Activated naive CD4-positive, alpha-beta T cell treated with anti-CD3 and anti-CD28 coated beads, Interleukin-2, amount 50 U/mL, for 72 hours (primary cell): ENCODE data around the gene HTR3A. TPM values are rescaled to one million over a fixed set of nuclear protein-coding genes. Genes with fewer than 3 reads are reported as not detected.
"Not testable (repeated sequence)": the region's sequence is repeated elsewhere in the genome, so short reads cannot be mapped to it uniquely, and the experiment has no call there.

Source experiments
- ATAC-seq, 2 donors: fragments of 150-1000 bp; cut with Tn5 transposase; 2 replicates each; pipeline ENCODE4 v1.10.0; 2021; ENCODE audit warnings: mild to moderate bottlenecking in 2 of 2, moderate library complexity in 2 of 2
- DNase-seq, 2 donors: peaks; one replicate each; pipeline ENCODE4 v3.0.0; 2021 to 2022; ENCODE audit warnings: low spot score in 2 of 2
- H3K27ac Mint-ChIP-seq, 2 donors: one replicate each; pipeline ENCODE4 v1.8.0; 2022; ENCODE audit warnings: mild to moderate bottlenecking in 2 of 2, mixed read lengths in 2 of 2
- H3K36me3 Mint-ChIP-seq, 2 donors: one replicate each; pipeline ENCODE4 v1.8.0; 2022; ENCODE audit warnings: mixed read lengths in 2 of 2
- H3K9me3 Mint-ChIP-seq, 2 donors: one replicate each; pipeline ENCODE4 v1.8.0; 2022; ENCODE audit warnings: mixed read lengths in 2 of 2
- total RNA-seq, 2 donors: library from RNA; stranded (reverse); gene quantifications; one replicate each; pipeline ENCODE4 v1.2.3, GENCODE V29; 2022

The HTR3A gene
- total RNA-seq: not detected

DNA sequence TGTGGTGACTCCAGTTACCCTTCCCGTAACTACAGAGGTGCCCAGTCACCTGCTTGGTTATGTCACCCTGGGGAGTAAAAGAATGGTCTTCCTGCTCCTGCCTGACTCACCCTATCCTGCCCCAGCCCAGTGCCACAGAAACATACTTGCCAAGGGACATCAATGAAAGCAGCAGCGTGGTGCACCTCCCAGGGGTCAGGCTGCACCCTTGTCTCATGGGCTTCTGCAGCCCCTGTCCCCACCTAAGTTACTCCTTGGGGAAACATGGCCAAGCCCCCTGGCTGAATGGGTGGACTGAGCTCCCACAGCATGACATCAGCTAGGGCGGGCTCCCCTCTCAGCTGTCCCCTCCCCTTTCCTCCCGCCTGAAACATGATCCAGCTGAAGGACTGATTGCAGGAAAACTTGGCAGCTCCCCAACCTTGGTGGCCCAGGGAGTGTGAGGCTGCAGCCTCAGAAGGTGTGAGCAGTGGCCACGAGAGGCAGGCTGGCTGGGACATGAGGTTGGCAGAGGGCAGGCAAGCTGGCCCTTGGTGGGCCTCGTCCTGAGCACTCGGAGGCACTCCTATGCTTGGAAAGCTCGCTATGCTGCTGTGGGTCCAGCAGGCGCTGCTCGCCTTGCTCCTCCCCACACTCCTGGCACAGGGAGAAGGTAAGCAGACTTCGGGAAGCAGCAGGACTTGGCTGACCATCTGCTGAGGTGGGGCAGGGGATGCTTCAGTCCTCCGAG is at the start of gene HTR3A:
TSS of gene HTR3A (plus strand) at position 368 of the 730 bp plus-strand sequence. CDS start at position 586, 218 bp downstream.
- no peaks in the 10 kb centered on the region for H3K9me3 Mint-ChIP-seq
- DNase-seq: no peak
- H3K27ac Mint-ChIP-seq: no peak within 1 kb of the TSS
- ATAC-seq: no peak
- no peaks in the 10 kb centered on the region for H3K36me3 Mint-ChIP-seq

DNA sequence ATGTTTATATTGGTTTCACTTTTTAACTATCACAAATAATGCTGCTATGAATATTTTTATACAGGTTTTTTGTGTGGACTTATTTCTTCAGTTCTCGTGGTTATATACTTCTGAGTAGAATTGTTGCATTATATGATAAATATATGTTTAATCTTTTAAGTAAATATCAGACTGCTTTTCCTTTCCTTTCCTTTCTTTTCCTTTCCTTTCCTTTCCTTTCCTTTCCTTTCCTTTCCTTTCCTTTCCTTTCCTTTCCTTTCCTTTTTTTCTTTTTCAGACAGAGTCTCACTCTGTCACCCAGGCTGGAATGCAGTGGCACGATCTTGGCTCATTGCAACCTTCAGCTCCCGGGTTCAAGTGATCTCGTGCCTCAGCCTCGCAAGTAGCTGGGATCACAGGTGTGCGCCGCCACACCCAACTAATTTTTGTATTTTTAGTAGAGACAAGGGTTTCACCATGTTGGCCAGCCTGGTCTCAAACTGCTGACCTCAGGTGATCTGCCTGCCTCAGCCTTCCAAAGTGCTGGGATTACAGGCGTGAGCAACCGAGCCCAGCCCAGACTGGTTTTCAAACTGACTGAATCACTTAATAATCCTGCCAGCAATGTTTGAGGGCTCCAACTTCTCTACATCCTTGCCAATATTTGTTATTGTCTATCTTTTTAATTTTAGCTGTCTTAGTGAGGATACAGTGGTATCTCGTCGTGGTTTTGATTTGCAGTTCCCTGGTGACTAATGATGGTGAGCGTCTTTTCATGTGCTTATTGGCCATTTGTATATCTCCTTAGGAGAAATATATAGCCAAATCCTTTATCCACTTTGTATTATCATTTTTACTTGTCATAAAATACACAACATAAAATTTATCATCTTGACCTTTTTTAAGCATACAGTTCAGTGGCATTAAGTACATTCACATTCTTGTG is 48.4 kb upstream of the HTR3A start:
- Mint-ChIP-seq H3K36me3 (no peaks in the 10 kb centered on the region), H3K9me3 (no peaks in the 10 kb centered on the region), H3K27ac (no peak overlapping the region)
- ATAC-seq (no peak), DNase-seq (no peak)

DNA sequence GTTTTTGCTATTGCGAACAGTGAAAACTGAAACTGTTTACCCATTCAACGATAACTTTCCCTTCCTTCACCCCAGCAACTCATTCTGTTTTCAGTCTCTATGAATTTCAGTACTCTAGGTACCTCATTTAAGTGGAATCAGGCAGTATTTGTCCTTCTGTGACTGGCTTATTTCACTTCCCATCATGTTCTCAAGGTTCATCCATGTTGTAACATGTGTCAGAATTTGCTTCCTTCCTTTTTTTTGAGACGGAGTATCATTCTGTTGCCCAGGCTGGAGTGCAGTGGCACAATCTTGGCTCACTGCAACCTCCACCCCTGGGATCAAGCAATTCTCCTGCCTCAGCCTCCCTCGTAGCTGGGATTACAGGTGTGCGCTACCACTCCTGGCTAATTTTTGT is 46.6 kb upstream of the HTR3A start:
- DNase-seq (no peak), ATAC-seq (no peak)
- no peaks in the 10 kb centered on the region for H3K36me3 Mint-ChIP-seq
- peak overlapping the region in 1 of 2 donors; percentile 67 for H3K27ac Mint-ChIP-seq
- H3K9me3 Mint-ChIP-seq: no peaks in the 10 kb centered on the region

DNA sequence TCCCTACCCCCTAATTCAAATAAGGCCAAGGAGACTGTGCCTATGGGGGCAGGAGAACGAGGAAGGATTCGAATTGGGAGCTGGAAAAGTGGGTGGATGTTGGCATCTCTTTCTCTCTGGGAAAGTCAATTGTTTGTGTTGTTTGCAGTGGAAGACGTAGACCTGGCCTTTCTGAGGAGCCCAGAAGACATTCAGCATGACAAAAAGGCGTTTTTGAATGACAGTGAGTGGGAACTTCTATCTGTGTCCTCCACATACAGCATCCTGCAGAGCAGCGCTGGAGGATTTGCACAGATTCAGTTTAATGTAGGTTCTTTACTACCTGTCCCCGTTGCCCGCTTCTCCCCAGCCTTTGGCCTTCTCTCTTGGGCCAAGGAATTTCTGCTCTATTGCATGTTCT is 42.1 kb upstream of the HTR3A start:
- H3K9me3 Mint-ChIP-seq: no peaks in the 10 kb centered on the region
- H3K36me3 Mint-ChIP-seq: no peaks in the 10 kb centered on the region
- DNase-seq (no peak), ATAC-seq (no peak)
- no peak overlapping the region for H3K27ac Mint-ChIP-seq

DNA sequence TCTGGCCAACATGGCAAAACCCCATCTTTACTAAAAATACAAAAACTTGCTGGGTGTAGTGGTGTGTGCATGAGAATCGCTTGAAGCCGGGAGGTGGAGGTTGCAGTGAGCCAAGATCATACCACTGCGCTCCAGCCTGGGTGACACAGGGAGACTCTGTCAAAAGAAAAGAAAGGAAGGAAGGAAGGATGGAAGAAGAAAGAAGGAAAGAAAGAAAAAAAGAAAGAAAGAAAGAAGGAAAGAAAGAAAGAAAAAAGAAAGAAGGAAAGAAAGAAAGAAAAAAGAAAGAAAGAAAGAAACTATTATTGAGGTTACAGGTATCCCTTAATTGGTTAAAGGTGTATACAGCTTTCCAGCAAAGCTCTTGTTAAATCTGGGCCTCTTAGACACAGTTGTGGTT is 40.7 kb upstream of the HTR3A start:
- H3K27ac Mint-ChIP-seq, DNase-seq, H3K9me3 Mint-ChIP-seq, H3K36me3 Mint-ChIP-seq, ATAC-seq: not testable (repeated sequence)

DNA sequence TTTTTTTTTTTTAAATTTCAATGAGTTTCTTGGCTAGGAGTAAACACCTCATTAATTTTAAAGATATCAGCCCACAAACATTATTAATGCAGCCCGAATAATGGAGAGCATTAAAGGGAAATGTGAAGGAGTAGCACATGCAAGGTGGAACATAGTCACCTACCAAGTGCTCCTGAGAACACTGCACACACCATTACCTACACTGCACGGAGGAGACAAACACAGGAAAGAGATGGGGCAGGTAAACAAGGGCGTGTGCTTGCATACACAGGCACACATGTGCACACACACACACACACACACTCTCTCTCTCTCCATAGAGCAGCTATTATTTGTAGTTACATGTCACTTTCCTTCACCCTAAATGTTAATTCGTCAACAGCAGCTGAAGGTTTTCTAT is 40.1 kb upstream of the HTR3A start:
- ATAC-seq (no peak), DNase-seq (no peak)
- Mint-ChIP-seq H3K27ac (no peak overlapping the region), H3K36me3 (no peaks in the 10 kb centered on the region), H3K9me3 (no peaks in the 10 kb centered on the region)

DNA sequence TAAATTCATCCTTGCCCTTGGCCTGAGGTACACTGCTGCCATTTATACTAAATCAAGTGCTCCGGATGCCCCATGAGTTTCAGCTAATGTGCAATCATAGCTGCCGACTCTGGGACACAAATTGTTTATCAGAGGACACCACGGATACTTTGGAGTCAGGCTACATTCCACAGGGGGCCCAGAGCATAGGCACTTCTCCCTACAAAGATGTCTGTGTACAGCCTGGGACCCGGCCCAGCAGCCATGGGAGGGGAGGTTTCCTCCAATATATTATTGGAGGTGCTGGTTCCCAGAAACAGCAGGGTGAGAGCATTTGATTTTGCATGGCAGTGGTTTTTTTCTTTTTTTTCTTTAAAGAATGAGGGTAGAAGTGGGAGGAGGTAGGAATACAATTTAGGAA is 39.0 kb upstream of the HTR3A start:
- no peak for ATAC-seq
- Mint-ChIP-seq H3K36me3 (no peaks in the 10 kb centered on the region), H3K27ac (no peak overlapping the region), H3K9me3 (no peaks in the 10 kb centered on the region)
- DNase-seq: no peak

DNA sequence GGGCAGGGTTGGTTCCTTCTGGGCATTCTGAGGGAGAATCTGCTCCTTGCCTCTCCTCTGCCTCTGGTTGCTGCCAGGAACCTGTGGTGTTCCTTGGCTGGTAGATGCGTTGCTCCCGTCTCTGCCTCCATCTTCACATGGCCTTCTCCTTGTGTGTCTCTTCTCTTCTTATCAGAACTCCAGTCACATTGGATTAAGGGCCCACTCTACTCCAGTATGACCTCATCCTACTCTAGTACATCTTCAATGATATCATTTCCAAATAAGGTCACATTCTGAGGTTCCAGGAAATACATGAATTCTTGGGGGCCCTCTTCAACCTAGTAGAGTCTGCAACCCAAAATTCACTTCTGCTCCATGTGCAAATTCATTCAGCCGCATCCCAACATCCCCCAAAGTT is 37.0 kb upstream of the HTR3A start:
- H3K27ac Mint-ChIP-seq: no peak overlapping the region
- H3K36me3 Mint-ChIP-seq: no peaks in the 10 kb centered on the region
- no peaks in the 10 kb centered on the region for H3K9me3 Mint-ChIP-seq
- ATAC-seq (no peak), DNase-seq (no peak)

DNA sequence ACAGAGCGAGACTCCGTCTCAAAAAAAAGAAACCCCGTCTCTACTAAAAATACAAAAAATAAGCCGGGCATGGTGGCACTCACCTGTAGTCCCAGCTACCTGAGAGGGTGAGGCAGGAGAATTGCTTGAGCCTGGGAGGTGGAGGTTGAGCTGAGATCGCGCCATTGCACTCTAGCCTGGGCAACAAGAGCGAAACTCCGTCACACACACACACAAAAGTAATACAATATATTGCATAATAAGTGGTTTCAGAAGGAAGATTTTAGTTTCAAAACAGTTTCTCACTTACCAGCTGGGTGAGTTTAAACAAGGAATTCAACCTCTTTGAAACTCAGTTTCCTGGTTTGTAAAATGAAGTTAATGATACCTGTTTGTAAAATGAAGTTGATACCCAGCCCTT is 32.7 kb upstream of the HTR3A start:
- no peak for ATAC-seq
- H3K36me3 Mint-ChIP-seq: no peaks in the 10 kb centered on the region
- no peak for DNase-seq
- no peaks in the 10 kb centered on the region for H3K9me3 Mint-ChIP-seq
- no peak overlapping the region for H3K27ac Mint-ChIP-seq

DNA sequence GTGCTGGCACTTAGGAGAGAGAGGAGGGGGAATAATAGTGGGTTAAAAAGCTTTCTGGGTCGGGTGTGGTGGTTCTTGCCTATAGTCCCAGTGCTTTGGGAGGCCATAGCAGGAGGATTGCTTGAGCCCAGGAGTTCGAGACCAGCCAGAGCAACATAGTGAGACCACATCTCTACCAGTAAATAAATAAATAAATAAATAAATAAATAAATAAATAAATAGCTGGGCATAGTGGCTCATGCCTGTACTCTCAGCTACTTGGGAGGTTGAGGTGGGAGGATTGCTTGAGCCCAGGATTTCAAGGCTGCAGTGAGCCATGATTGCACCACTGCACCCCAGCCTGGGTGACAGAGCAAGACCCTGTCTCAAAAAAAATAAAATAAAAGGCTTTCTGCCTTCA is 28.7 kb upstream of the HTR3A start:
- H3K9me3 Mint-ChIP-seq, H3K36me3 Mint-ChIP-seq, DNase-seq, ATAC-seq, H3K27ac Mint-ChIP-seq: not testable (repeated sequence)

DNA sequence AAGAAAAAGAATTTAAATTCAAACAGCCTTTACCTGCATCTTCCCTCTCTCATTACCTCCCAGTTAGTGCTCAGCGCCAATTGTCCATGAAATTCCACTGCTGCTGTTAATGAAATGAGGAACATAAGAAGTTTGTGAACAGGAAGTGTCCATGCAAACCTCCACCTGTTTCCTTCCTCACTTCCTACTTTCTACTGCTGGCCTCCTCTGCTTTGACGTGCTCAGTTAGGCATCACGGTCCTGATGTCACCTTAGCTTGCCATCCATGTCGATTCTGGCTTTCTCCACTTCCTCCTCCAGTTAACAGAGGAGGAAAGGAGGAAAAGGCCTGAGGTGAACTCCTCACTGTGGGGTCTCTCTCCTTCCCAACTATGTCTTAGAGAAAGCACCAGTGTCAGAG is 26.9 kb upstream of the HTR3A start:
- no peaks in the 10 kb centered on the region for H3K36me3 Mint-ChIP-seq
- peak overlapping the region in 1 of 2 donors; percentile 56 for H3K27ac Mint-ChIP-seq
- ATAC-seq: no peak
- DNase-seq: no peak
- H3K9me3 Mint-ChIP-seq: no peaks in the 10 kb centered on the region

DNA sequence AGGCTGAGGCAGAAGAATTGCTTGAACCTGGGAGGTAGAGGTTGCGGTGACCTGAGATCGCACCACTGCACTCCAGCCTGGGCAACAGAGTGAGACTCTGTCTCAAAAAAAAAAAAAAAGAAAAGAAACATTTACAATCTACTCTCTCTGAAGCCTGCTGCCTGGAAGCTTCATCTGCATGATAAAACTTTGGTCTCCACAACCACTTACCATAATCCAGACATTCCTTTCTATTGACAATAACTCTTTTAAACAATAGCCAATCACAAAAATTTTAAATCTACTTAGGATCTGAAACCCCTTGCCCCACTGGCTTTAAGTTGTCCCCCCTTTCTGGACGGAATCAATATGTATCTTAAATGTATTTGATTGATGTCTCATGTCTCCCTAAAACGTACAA is 25.0 kb upstream of the HTR3A start:
- Mint-ChIP-seq H3K36me3 (no peaks in the 10 kb centered on the region), H3K27ac (no peak overlapping the region), H3K9me3 (no peaks in the 10 kb centered on the region)
- ATAC-seq: no peak
- DNase-seq: no peak

DNA sequence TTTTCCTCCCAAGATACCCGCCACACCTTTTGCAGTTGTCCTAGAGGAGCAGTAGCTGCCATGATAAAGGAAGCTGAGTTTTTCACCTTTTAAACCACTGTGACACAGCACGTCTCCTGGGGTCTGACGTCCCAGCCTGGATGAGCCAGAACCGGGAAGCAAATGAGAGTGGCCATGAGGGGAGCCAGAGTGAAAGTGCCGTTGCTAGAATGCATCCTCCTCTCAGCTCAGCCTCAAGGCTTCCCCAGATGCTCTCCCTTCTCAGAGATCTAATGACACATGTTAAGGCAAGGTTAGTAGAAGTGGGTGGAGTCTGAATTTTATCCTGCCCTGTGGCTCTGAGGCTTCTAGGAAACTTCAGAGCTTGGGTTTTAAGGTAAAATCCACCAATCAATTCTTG is 23.4 kb upstream of the HTR3A start:
- Mint-ChIP-seq H3K9me3 (no peaks in the 10 kb centered on the region), H3K27ac (no peak overlapping the region), H3K36me3 (no peaks in the 10 kb centered on the region)
- no peak for ATAC-seq
- no peak for DNase-seq

DNA sequence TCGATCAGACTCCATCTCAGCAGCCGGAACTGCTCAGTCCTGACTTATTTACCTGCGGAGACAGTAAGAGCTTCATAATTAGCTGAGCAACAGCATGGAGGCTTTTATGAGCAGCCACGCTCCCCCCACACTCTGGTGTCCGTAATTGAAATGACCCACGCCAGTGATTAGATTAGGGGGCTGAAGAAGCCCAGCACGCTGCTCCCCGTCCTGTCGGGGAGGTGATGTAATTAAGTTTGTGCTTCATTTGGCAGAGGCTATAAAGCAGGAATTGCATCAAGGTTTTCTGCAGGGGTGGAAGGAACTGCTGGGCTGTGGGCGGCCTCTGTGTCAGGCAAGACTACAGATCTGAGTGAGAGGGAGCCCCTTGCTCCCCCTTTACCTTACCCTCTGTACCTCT is 22.8 kb upstream of the HTR3A start:
- no peak for ATAC-seq
- Mint-ChIP-seq H3K36me3 (no peaks in the 10 kb centered on the region), H3K9me3 (no peaks in the 10 kb centered on the region), H3K27ac (no peak overlapping the region)
- DNase-seq: no peak

DNA sequence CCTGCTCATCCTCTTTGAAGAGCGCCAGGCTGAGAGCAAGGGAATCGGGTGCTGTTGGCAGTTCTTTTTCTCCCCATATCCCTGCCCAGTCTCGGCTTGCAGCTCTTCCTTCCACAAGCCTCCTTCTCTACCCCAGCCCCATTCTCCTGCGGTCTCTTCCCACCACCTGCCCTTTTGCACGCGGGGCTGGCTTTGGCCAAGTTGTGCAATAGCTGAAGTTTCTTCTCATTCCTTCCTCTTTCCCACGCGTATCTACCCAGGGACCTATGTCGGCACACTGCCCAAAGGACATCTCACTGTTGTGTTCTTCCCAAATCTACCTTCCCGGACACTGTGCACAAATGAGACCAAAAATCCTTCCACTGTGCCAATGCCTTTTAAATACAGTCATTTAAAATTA is 22.3 kb upstream of the HTR3A start:
- Mint-ChIP-seq H3K36me3 (no peaks in the 10 kb centered on the region), H3K9me3 (no peaks in the 10 kb centered on the region), H3K27ac (no peak overlapping the region)
- DNase-seq (no peak), ATAC-seq (no peak)

DNA sequence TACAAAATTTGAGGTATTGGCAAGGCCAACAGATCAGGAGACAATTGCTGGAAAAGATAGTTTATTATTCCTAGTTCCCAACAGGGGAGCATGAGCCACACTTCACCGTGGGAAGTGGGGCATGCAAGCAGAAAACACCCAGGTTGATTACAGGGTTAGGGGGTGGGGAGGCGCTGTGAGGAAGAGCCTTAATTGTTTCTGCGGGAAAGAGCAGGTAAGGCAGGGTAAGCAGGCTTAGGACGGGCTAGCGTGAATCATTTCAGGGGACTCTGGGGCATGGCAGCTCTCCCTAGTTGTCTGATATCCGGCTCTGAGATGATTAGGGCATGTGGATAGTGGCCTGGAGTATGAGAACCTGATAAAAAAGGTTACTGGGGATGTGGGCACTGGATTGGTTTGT is 20.7 kb upstream of the HTR3A start:
- DNase-seq (no peak), ATAC-seq (no peak)
- H3K9me3 Mint-ChIP-seq: no peaks in the 10 kb centered on the region
- no peaks in the 10 kb centered on the region for H3K36me3 Mint-ChIP-seq
- no peak overlapping the region for H3K27ac Mint-ChIP-seq

DNA sequence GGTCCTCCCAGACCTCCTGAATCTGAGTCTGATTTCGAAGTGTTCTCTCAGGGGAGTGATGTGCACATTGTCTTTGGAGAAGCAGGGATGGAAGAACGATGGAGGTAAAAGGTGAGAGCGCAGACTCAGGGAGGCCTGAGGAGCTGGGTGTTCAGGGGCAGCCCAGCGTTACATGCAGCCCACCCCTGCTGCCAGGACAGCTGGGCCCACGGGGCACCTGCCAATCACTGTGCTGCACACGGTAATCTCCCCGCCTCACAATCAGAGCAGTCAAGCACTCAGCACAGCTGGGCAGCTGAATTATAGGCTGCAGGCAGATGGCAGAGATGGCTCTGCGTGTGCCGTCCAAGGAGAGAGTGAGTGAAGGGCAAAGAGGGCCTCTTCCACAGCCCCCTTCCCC is 17.9 kb upstream of the HTR3A start:
- ATAC-seq (no peak), DNase-seq (no peak)
- H3K36me3 Mint-ChIP-seq: no peaks in the 10 kb centered on the region
- H3K9me3 Mint-ChIP-seq: no peaks in the 10 kb centered on the region
- no peak overlapping the region for H3K27ac Mint-ChIP-seq
